Measurements from ENCODE around the gene EPX. TPM values are rescaled to one million over a fixed set of nuclear protein-coding genes. Genes with fewer than 3 reads are reported as not detected.

The EPX gene
- total RNA-seq, 2 experiments from 2014 or later = not detected

GRCh38 chr17:58166682-58167081 is 25.8 kb upstream of the EPX start, which contains the start of gene OR4D2:
TSS of gene OR4D2 (plus strand) at chr17:58166982. CDS start at chr17:58169656, 2,674 bp downstream.
- Mint-ChIP-seq H3K9me3 (no peaks in the 10 kb centered on the region), H3K36me3 (no peaks in the 10 kb centered on the region), H3K4me3 (no peak within 1 kb of the TSS), H3K27me3 (peaks cover 11% of the 10 kb centered on the region), H3K4me1 (peaks cover 13% of the 10 kb centered on the region), H3K27ac (no peak within 1 kb of the TSS)
- DNase-seq (no peak), ATAC-seq (ENCODE audit: low read depth) (no peak)
- POLR2A ChIA-PET = no interaction called here

- peak overlapping the region; percentile 73 for H3K27ac Mint-ChIP-seq
- H3K9me3 Mint-ChIP-seq = no peaks in the 10 kb centered on the region
- H3K4me3 Mint-ChIP-seq = peak overlapping the region; percentile 34
- ATAC-seq (ENCODE audit: low read depth) (peak; percentile 33), DNase-seq (no peak)
- peaks cover 19% of the 10 kb centered on the region for H3K4me1 Mint-ChIP-seq
- peaks cover 7% of the 10 kb centered on the region for H3K27me3 Mint-ChIP-seq
- POLR2A ChIA-PET = interaction anchor here (0.9 to 1.0 kb wide), 2 partner anchors 17 to 163 kb away, joined by 5 to 6 read pairs; partner anchors contain the start of gene SRSF1
- no peaks in the 10 kb centered on the region for H3K36me3 Mint-ChIP-seq
These were observed 21.9 kb upstream of the EPX start for GRCh38 chr17:58170622-58171021.

- H3K36me3 Mint-ChIP-seq = no peaks in the 10 kb centered on the region
- ATAC-seq (ENCODE audit: low read depth) = peak; percentile 79
- POLR2A ChIA-PET = interaction anchor here (0.9 kb wide), 1 partner anchor 51 kb away, joined by 5 read pairs; no protein-coding TSS in a partner anchor
- no peaks in the 10 kb centered on the region for H3K9me3 Mint-ChIP-seq
- no peak overlapping the region for H3K4me3 Mint-ChIP-seq
- no peak for DNase-seq
- peaks cover 8% of the 10 kb centered on the region for H3K27me3 Mint-ChIP-seq
- H3K4me1 Mint-ChIP-seq = peaks cover 19% of the 10 kb centered on the region
- H3K27ac Mint-ChIP-seq = no peak overlapping the region
These were observed 20.0 kb upstream of the EPX start for GRCh38 chr17:58172369-58173071.

GRCh38 chr17:58174871-58175270 is 17.7 kb upstream of the EPX start:
- Mint-ChIP-seq H3K36me3 (no peaks in the 10 kb centered on the region), H3K27me3 (peaks cover 8% of the 10 kb centered on the region), H3K4me3 (no peak overlapping the region), H3K9me3 (no peaks in the 10 kb centered on the region), H3K27ac (no peak overlapping the region), H3K4me1 (peaks cover 19% of the 10 kb centered on the region)
- ATAC-seq (ENCODE audit: low read depth) (no peak), DNase-seq (no peak)
- POLR2A ChIA-PET = no interaction called here

GRCh38 chr17:58176200-58176599 is 16.3 kb upstream of the EPX start:
- Mint-ChIP-seq H3K4me1 (peaks cover 8% of the 10 kb centered on the region), H3K4me3 (no peak overlapping the region), H3K36me3 (no peaks in the 10 kb centered on the region), H3K9me3 (no peaks in the 10 kb centered on the region), H3K27me3 (peaks cover 10% of the 10 kb centered on the region), H3K27ac (no peak overlapping the region)
- ATAC-seq (ENCODE audit: low read depth) = no peak
- POLR2A ChIA-PET = no interaction called here
- DNase-seq = no peak

- H3K36me3 Mint-ChIP-seq = no peaks in the 10 kb centered on the region
These were observed 10.7 kb upstream of the EPX start for GRCh38 chr17:58181796-58182195.

GRCh38 chr17:58183514-58183913 is 9.0 kb upstream of the EPX start:
- Mint-ChIP-seq H3K36me3 (no peaks in the 10 kb centered on the region), H3K9me3 (no peaks in the 10 kb centered on the region), H3K4me1 (peaks cover 5% of the 10 kb centered on the region), H3K27me3 (peaks cover 9% of the 10 kb centered on the region), H3K4me3 (no peak overlapping the region), H3K27ac (no peak overlapping the region)
- POLR2A ChIA-PET = no interaction called here
- ATAC-seq (ENCODE audit: low read depth) (no peak), DNase-seq (no peak)

More at GRCh38 chr17:58181796-58182195, 10.7 kb upstream of the EPX start:
- no peaks in the 10 kb centered on the region for H3K9me3 Mint-ChIP-seq
- H3K4me1 Mint-ChIP-seq = peaks cover 5% of the 10 kb centered on the region
- POLR2A ChIA-PET = no interaction called here
- no peak for ATAC-seq (ENCODE audit: low read depth)
- no peak overlapping the region for H3K27ac Mint-ChIP-seq
- no peak overlapping the region for H3K4me3 Mint-ChIP-seq
- H3K27me3 Mint-ChIP-seq = peaks cover 4% of the 10 kb centered on the region
- DNase-seq = no peak

- ATAC-seq (ENCODE audit: low read depth) = no peak
- Mint-ChIP-seq H3K4me3 (no peak overlapping the region), H3K27ac (no peak overlapping the region), H3K27me3 (peaks cover 9% of the 10 kb centered on the region), H3K4me1 (peaks cover 5% of the 10 kb centered on the region), H3K9me3 (no peaks in the 10 kb centered on the region), H3K36me3 (no peaks in the 10 kb centered on the region)
- no peak for DNase-seq
- POLR2A ChIA-PET = no interaction called here
These were observed 8.1 kb upstream of the EPX start for GRCh38 chr17:58184308-58184985.

GRCh38 chr17:58184986-58185761 is 7.4 kb upstream of the EPX start:
- H3K27me3 Mint-ChIP-seq = peaks cover 9% of the 10 kb centered on the region
- H3K4me1 Mint-ChIP-seq = peaks cover 5% of the 10 kb centered on the region
- POLR2A ChIA-PET = no interaction called here
- no peaks in the 10 kb centered on the region for H3K9me3 Mint-ChIP-seq
- no peak overlapping the region for H3K27ac Mint-ChIP-seq
- ATAC-seq (ENCODE audit: low read depth) = no peak
- H3K36me3 Mint-ChIP-seq = no peaks in the 10 kb centered on the region
- no peak for DNase-seq
- H3K4me3 Mint-ChIP-seq = no peak overlapping the region

GRCh38 chr17:58186591-58186990 is 5.9 kb upstream of the EPX start:
- Mint-ChIP-seq H3K27me3 (peaks cover 11% of the 10 kb centered on the region), H3K27ac (no peak overlapping the region), H3K36me3 (no peaks in the 10 kb centered on the region), H3K9me3 (no peaks in the 10 kb centered on the region), H3K4me1 (peaks cover 5% of the 10 kb centered on the region), H3K4me3 (no peak overlapping the region)
- ATAC-seq (ENCODE audit: low read depth) (no peak), DNase-seq (no peak)
- POLR2A ChIA-PET = no interaction called here

GRCh38 chr17:58187063-58187462 is 5.5 kb upstream of the EPX start:
- Mint-ChIP-seq H3K36me3 (no peaks in the 10 kb centered on the region), H3K9me3 (no peaks in the 10 kb centered on the region), H3K27ac (no peak overlapping the region), H3K4me1 (peaks cover 5% of the 10 kb centered on the region), H3K27me3 (peaks cover 11% of the 10 kb centered on the region), H3K4me3 (no peak overlapping the region)
- ATAC-seq (ENCODE audit: low read depth) (no peak), DNase-seq (no peak)
- POLR2A ChIA-PET = no interaction called here

- no peak for ATAC-seq (ENCODE audit: low read depth)
- H3K4me3 Mint-ChIP-seq = no peak overlapping the region
- H3K4me1 Mint-ChIP-seq = peaks cover 5% of the 10 kb centered on the region
- POLR2A ChIA-PET = no interaction called here
- no peaks in the 10 kb centered on the region for H3K36me3 Mint-ChIP-seq
- no peak overlapping the region for H3K27ac Mint-ChIP-seq
- H3K9me3 Mint-ChIP-seq = no peaks in the 10 kb centered on the region
- peaks cover 11% of the 10 kb centered on the region for H3K27me3 Mint-ChIP-seq
- no peak for DNase-seq
These were observed 4.9 kb upstream of the EPX start for GRCh38 chr17:58187675-58188074.

GRCh38 chr17:58189436-58190146 is 2.9 kb upstream of the EPX start:
- POLR2A ChIA-PET = no interaction called here
- peaks cover 4% of the 10 kb centered on the region for H3K4me1 Mint-ChIP-seq
- no peak for ATAC-seq (ENCODE audit: low read depth)

More at GRCh38 chr17:58189436-58190146, 2.9 kb upstream of the EPX start:
- Mint-ChIP-seq H3K27me3 (peaks cover 11% of the 10 kb centered on the region), H3K4me3 (no peak overlapping the region), H3K36me3 (no peaks in the 10 kb centered on the region), H3K9me3 (no peaks in the 10 kb centered on the region), H3K27ac (no peak overlapping the region)
- DNase-seq = no peak
